Activated CD8-positive, alpha-beta memory T cell treated with anti-CD3 and anti-CD28 coated beads, Interleukin-2, amount 10 ng/mL, durations not matched to agents 7 days and 5 days (primary cell): ENCODE results near the gene ZNF827. TPM values are rescaled to one million over a fixed set of nuclear protein-coding genes. Genes with fewer than 3 reads are reported as not detected.

Experiments
- ATAC-seq: fragments of 150-1000 bp; cut with Tn5 transposase; one replicate; pipeline ENCODE4 v1.10.0; 2021; ENCODE audit warnings: moderate library complexity
- CTCF ChIA-PET: fragments of 350-600 bp; sonication (Branson Sonifier 250); formaldehyde crosslinking; loops from one replicate; lab custom pipeline; 2021; ENCODE audit warnings: antibody characterized with exemption; lab: Charles Lee
- DNase-seq: peaks from one replicate; pipeline ENCODE4 v3.0.0-alpha.2; 2020
- H3K27ac Mint-ChIP-seq: one replicate; pipeline ENCODE4 v1.8.0; 2021; ENCODE audit warnings: mild to moderate bottlenecking, mixed read lengths
- H3K27me3 Mint-ChIP-seq: one replicate; pipeline ENCODE4 v1.8.0; 2021; ENCODE audit warnings: mixed read lengths
- H3K36me3 Mint-ChIP-seq: one replicate; pipeline ENCODE4 v1.8.0; 2021; ENCODE audit warnings: mild to moderate bottlenecking, mixed read lengths
- H3K4me1 Mint-ChIP-seq: one replicate; pipeline ENCODE4 v1.8.0; 2021; ENCODE audit warnings: mixed read lengths
- H3K4me3 Mint-ChIP-seq: one replicate; pipeline ENCODE4 v1.8.0; 2021; ENCODE audit warnings: mild to moderate bottlenecking, moderate library complexity, mixed read lengths
- H3K9me3 Mint-ChIP-seq: one replicate; pipeline ENCODE4 v1.8.0; 2022; ENCODE audit warnings: low read depth, mixed read lengths
- total RNA-seq, 2 experiments: library from RNA; stranded (reverse); gene quantifications; one replicate each; pipeline ENCODE4 v1.2.3, GENCODE V29; 2021

The ZNF827 gene
- total RNA-seq, 2 experiments from 2014 or later, result 20.1 to 24.7 TPM

DNA sequence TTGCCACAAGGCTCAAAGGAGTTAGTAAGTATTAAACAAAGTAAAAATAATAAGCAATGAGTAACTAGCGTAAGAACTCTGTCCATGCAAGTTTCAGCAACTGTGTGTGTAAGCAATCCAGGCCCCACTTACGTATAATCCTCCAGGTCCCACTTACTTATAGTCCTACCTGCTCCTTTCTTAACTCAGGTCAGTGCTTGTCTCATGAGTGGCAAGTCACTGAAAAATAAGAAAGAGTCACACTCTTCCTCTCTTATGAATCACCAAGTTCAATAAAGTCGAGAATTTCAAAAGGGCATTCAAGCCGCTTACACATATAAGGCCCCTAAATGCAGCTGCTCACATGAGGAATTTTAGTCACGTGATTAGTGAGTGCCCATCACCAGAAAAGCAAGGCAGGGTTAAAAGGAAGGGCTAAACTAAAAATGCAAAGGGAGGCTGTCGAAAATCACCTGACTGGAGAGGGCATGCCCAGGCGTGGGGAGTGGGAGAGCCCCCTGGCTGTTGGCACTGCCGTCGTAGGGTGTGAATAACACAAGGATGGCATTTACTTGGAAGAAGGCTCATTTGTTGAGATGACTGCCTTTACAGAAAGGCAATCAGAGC, 58.2 kb downstream of the ZNF827 start:
- no peaks in the 10 kb centered on the region for H3K27me3 Mint-ChIP-seq
- no peak overlapping the region for H3K4me3 Mint-ChIP-seq
- H3K9me3 Mint-ChIP-seq, result no peaks in the 10 kb centered on the region
- H3K36me3 Mint-ChIP-seq, result peaks cover 18% of the 10 kb centered on the region
- H3K4me1 Mint-ChIP-seq, result peaks cover 5% of the 10 kb centered on the region
- ATAC-seq (no peak), DNase-seq (no peak)
- CTCF ChIA-PET, result no interaction called here
- H3K27ac Mint-ChIP-seq, result no peak overlapping the region

DNA sequence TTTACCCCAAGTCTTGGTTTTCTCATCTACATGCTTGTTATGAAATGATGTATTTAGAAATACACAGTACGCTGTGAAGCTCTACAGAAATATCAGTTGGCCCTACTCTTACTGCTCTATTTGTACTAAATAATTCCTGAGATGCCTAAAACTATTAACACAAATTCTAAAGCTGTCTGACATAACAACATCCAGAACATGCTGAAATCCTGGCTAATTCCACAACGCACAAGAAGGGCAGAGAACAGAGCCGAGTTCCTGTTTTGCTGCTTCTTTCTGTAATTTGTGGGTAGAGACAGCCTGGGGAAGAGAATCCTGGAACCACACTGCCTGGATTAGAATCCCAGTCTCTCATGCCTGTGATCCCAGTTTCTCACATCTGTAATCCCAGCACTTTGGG, 59.0 kb downstream of the ZNF827 start:
- H3K9me3 Mint-ChIP-seq, result no peaks in the 10 kb centered on the region
- CTCF ChIA-PET, result no interaction called here
- peaks cover 18% of the 10 kb centered on the region for H3K36me3 Mint-ChIP-seq
- H3K27ac Mint-ChIP-seq, result no peak overlapping the region
- no peaks in the 10 kb centered on the region for H3K27me3 Mint-ChIP-seq
- no peak for DNase-seq
- H3K4me3 Mint-ChIP-seq, result no peak overlapping the region
- no peak for ATAC-seq
- peaks cover 3% of the 10 kb centered on the region for H3K4me1 Mint-ChIP-seq

DNA sequence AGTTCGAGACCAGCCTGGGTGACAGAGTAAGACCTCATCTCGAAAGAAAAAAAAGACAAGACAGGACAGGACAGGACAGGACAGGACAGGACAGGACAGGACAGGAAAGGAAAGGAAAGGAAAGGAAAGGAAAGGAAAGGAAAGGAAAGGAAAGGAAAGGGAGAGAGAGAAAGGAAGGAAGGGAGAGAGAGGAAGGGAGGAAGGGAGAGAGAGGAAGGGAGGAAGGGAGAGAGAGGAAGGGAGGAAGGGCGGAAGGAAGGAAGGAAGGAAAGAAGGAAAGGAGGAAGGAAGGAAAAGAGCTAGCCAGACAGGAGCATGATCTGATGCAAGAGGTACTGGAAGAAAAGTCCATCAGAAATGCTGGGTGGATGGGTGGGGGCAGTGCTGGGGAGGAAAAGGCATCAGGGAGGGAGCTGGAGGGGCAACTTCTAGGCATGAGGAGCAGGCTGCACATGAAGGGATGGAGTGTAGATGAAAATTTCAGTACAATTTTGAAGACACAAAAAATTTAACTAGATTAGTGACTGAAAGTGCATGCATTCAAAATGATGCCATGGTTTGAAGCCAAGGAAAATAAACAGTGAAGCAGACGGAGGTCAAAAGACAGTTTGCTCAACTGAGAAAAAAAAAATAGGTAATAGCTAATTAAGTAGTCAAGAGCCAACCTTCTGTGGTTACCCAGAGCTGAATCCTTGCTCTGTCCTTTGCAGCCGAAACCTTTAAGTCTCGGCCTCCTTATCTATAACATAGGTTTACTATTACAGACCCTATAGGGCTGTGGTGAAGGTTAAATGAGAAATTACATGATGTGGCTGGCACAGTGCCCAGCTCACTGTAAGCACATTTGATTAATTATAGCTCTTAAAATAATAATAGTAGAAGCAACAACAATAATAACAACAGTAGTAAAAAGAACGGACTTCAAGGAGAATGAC, 59.9 kb downstream of the ZNF827 start:
- DNase-seq (no peak), ATAC-seq (no peak)
- no peaks in the 10 kb centered on the region for H3K9me3 Mint-ChIP-seq
- peaks cover 15% of the 10 kb centered on the region for H3K36me3 Mint-ChIP-seq
- no peak overlapping the region for H3K27ac Mint-ChIP-seq
- no peaks in the 10 kb centered on the region for H3K4me1 Mint-ChIP-seq
- H3K27me3 Mint-ChIP-seq, result no peaks in the 10 kb centered on the region
- CTCF ChIA-PET, result interaction anchor here (1.4 kb wide), 1 partner anchor 9 kb away, joined by 3 read pairs; no protein-coding TSS in a partner anchor
- no peak overlapping the region for H3K4me3 Mint-ChIP-seq

DNA sequence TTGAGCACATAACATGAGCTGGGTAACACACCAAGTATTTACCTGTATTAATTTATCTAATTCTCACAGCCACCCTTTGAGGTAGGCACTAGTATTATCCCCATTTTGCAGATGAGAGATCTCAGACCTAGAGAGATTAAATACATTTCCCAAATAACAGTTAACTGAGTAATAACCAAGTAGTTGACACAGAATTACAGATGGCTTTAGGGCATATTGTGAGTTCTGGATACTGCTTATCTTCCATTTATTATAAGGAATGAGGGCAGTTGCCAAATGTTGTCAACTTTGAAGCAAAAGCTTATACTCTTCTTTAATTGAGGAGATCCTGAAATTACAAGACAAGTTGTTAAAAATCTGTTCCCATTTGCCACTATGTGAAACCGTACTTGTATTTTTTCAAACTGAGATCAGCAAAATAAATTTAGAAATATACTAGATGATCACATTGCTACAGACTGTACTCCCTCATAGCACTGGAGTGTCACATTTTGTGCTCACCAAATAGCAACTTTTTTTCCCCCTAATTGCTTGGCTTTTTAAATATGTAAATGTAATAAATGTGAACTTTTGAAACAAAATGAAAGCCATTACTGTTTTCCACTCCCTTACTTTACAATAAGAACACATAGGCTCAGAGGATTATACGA, 62.0 kb downstream of the ZNF827 start:
- CTCF ChIA-PET, result interaction anchor here (1.0 kb wide), 1 partner anchor 8 kb away, joined by 3 read pairs; no protein-coding TSS in a partner anchor

DNA sequence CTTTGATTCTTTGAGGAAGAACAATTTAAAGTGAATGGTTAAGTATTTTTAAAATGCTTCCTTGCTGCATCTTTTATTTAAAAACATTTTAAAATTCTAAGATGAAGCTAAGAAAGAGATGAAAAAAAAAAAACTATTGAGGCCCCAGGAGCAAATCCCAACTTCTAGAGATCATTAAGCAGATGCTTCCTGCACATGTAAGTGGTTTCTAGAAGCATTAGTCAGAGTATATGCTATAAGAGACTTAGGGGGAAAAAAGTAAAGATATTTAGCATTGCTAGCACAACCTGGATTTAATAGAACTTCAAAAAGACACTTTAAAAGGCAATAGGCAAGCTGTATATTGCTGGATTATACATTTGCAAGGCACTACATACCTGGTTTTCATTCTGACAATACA, 64.7 kb downstream of the ZNF827 start:
- no peaks in the 10 kb centered on the region for H3K27me3 Mint-ChIP-seq
- no peak overlapping the region for H3K27ac Mint-ChIP-seq
- CTCF ChIA-PET, result no interaction called here
- no peaks in the 10 kb centered on the region for H3K9me3 Mint-ChIP-seq
- ATAC-seq, result no peak
- H3K36me3 Mint-ChIP-seq, result peaks cover 15% of the 10 kb centered on the region
- H3K4me3 Mint-ChIP-seq, result no peak overlapping the region
- no peak for DNase-seq
- peaks cover 15% of the 10 kb centered on the region for H3K4me1 Mint-ChIP-seq

More for the DNA sequence above, 62.0 kb downstream of the ZNF827 start:
- DNase-seq (no peak), ATAC-seq (no peak)
- Mint-ChIP-seq H3K36me3 (peaks cover 17% of the 10 kb centered on the region), H3K27me3 (no peaks in the 10 kb centered on the region), H3K27ac (no peak overlapping the region), H3K4me3 (no peak overlapping the region), H3K4me1 (peaks cover 5% of the 10 kb centered on the region), H3K9me3 (no peaks in the 10 kb centered on the region)

DNA sequence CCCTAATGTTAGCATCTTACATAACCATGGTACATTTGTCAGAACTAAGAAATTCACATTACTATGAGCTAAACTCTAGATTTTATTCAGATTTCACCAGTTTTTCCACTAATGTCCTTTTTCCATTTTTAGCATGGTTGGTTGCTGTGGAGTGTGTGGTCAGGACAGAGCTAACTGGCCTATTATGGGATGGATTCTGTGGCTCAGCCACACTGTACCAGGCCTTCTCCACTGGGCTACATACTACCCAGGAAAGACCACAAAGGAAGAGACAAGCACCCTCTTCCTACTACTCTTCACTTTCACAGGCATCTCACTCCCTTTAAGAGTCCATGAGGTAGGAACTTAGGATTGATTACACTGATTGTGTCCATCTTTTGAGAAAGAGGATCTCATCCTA, 67.4 kb downstream of the ZNF827 start:
- H3K36me3 Mint-ChIP-seq, result peaks cover 11% of the 10 kb centered on the region
- no peak for ATAC-seq

DNA sequence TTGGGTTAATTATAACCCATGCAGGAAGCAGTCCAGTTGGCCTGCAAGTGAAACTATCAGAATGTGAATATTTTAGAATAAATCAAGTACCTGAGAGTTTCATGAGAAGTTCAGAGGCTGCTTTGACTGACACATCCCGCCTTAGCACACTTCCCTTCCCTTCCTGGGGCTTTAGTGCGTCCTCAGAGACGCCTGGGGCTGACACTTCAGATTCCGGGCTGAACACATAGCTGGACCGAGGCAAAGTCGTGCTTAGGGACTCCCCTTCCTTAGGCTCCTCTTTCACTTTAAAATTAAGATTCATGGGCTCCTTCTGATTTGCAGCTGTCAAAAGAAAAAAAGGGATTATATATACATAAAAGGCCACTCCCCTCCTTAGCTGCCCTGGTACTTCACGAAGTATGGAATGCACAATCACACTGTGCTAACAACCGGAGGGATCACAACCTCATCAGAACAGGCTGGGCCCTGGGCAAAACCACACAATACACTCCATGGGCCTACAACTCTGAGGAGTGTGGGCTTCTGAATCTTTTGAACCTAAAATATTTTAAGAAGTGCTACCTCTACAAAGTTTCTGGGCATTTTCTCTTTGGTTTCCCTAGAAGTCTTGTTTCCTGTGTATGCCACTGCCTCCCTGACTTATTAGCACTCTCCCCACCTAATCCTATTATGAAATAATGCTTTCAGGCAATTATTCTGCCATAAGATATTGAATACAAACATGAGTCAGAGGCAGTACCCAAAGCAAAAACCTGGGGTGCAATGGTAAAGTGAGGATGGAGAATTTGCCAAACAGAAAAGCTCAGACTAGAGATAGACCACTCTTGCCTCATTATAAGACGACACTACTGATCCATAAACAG, 68.2 kb downstream of the ZNF827 start:
- Mint-ChIP-seq H3K4me1 (peaks cover 19% of the 10 kb centered on the region), H3K36me3 (peaks cover 10% of the 10 kb centered on the region), H3K27ac (no peak overlapping the region), H3K9me3 (no peaks in the 10 kb centered on the region), H3K27me3 (no peaks in the 10 kb centered on the region), H3K4me3 (no peak overlapping the region)
- ATAC-seq (no peak), DNase-seq (no peak)
- CTCF ChIA-PET, result no interaction called here

More for the DNA sequence above, 67.4 kb downstream of the ZNF827 start:
- Mint-ChIP-seq H3K27me3 (no peaks in the 10 kb centered on the region), H3K27ac (no peak overlapping the region), H3K4me1 (peaks cover 19% of the 10 kb centered on the region), H3K4me3 (no peak overlapping the region), H3K9me3 (no peaks in the 10 kb centered on the region)
- CTCF ChIA-PET, result no interaction called here
- no peak for DNase-seq

DNA sequence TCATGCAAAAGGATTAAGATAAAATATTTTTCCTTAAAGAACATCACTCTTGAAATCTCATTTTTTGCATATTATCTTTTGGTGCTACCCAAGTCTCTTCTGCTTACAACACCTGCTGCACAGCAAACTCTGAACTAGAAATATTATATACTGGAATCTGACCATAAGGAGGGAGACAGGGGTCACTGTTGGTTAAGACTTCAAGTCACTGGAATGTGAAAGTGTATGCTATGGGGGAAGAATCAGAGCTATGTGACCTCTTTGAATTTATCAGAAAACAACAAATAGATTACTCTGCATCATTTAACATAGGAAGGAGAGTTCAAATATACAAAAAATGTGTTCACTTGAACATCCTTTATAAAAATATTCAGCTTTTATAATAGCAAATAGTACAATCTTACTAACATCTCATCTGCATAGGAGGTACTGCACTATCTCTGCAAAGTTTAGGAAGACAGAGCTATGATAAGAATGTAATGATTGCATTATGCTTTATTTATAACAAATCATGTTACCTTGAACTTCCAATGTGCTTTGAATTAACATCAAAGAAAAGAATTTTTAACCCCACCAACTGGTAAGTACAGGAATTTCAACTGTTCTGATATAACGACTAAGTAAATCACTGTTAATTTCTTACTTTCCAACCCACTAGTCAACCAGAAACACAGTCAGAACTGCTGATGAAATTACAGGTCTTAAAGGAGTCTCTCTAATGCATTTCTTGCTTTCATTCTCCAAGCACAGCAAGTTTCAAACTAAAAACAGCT, 69.8 kb downstream of the ZNF827 start:
- H3K4me3 Mint-ChIP-seq, result no peak overlapping the region
- H3K27ac Mint-ChIP-seq, result no peak overlapping the region
- peaks cover 19% of the 10 kb centered on the region for H3K4me1 Mint-ChIP-seq
- no peaks in the 10 kb centered on the region for H3K27me3 Mint-ChIP-seq
- CTCF ChIA-PET, result interaction anchor here (1.4 kb wide), 1 partner anchor 9 kb away, joined by 3 read pairs; no protein-coding TSS in a partner anchor
- peaks cover 6% of the 10 kb centered on the region for H3K36me3 Mint-ChIP-seq
- DNase-seq (no peak), ATAC-seq (no peak)
- no peaks in the 10 kb centered on the region for H3K9me3 Mint-ChIP-seq

DNA sequence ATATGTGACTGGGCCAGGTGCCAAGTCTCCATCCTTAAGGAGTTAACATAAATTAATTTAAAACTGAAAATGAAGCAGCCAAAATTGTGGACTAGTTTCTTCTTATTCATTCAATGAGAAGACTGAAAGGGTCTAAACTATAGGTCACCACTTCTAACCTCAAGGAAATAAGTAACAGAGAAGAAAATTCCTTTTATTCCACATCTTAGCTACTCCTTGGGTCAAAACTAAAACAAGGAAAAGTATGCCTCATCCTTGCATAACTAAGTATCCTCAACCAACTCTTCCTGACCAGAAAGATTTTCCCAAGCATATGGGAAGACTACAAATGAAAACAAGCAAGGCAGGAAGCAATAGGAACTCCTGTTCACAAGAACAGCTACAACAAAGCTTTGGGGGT, 71.2 kb downstream of the ZNF827 start:
- ATAC-seq, result no peak
- Mint-ChIP-seq H3K36me3 (peaks cover 9% of the 10 kb centered on the region), H3K27ac (no peak overlapping the region), H3K9me3 (no peaks in the 10 kb centered on the region), H3K27me3 (no peaks in the 10 kb centered on the region), H3K4me3 (no peak overlapping the region), H3K4me1 (peaks cover 19% of the 10 kb centered on the region)
- no peak for DNase-seq
- CTCF ChIA-PET, result no interaction called here

DNA sequence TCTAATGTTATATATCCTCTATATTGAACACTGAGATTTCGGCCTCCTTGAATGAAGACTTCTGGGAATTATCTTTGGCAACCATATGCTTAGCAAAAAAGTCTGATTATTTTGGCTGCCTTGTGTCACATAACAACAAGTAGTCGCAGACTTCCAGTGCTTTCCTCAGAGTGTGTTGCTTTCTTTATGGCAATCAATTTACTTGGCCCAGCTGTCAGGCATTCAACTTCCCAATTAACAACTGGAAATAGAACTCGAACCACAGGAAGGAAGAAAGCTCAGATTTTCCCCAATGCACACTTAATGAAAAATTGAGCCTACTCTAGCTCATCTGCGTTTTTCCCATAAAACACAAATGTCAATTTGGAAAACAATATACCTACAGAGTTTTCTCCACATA, 71.6 kb downstream of the ZNF827 start:
- Mint-ChIP-seq H3K9me3 (no peaks in the 10 kb centered on the region), H3K4me3 (no peak overlapping the region), H3K27me3 (no peaks in the 10 kb centered on the region), H3K27ac (no peak overlapping the region), H3K4me1 (peaks cover 17% of the 10 kb centered on the region), H3K36me3 (peaks cover 7% of the 10 kb centered on the region)
- CTCF ChIA-PET, result no interaction called here
- DNase-seq (no peak), ATAC-seq (no peak)

DNA sequence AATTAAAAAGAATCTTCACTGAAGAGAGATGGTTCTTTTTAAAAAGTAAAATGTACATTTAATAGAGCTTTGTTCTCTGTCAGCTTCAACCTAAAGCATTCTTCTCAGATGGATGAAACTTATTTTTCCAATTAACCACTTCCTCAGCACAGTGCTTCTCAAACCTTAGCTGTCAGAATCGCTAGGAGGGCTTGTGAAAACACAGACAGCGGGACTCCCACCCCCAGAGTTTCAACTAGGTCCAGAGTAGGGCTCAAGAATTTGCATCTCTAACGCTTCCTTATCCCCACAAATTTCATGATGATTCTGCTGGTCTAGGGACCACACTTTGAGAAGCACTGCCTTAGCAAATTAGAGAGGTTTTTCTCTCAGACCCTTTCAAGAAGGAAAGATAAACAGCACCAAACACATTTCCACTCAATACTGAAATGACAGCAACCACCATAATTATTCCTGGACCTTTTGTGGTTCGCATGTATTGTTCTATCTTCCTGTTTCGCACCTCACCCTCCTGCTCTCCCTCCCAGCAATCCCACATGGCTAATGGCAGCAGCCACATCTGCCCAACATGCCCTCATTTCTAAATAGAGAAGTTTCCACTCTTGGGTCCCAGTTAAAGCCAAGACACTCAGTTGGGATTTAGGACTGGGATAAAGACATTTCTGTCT, 73.2 kb downstream of the ZNF827 start:
- Mint-ChIP-seq H3K27me3 (no peaks in the 10 kb centered on the region), H3K9me3 (no peaks in the 10 kb centered on the region), H3K4me1 (peaks cover 5% of the 10 kb centered on the region), H3K4me3 (no peak overlapping the region), H3K27ac (no peak overlapping the region), H3K36me3 (peaks cover 8% of the 10 kb centered on the region)
- DNase-seq (no peak), ATAC-seq (no peak)
- CTCF ChIA-PET, result interaction anchor here (2.4 kb wide), 1 partner anchor 86 kb away, joined by 6 read pairs; no protein-coding TSS in a partner anchor

DNA sequence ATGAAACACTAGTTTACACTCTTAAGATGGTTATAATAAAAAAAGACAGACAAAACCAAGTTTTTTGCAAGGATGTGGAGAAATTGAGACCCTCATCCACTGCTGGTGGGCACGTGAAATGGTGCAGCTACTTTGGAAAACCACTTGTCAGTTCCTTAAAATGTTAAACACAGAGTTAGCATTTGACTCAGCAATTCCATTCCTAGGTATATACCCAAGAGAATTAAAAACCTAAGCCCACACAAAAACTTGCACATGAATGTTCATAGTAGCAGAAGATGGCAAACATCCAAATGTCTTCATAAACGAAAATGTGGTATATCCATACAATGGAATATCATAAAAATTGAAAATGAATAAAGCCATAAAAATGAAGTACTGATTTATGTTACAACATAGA, 75.4 kb downstream of the ZNF827 start:
- Mint-ChIP-seq H3K27me3 (no peaks in the 10 kb centered on the region), H3K9me3 (no peaks in the 10 kb centered on the region)
- CTCF ChIA-PET, result no interaction called here

More for the DNA sequence above, 75.4 kb downstream of the ZNF827 start:
- DNase-seq, result no peak
- no peak overlapping the region for H3K27ac Mint-ChIP-seq
- H3K4me3 Mint-ChIP-seq, result no peak overlapping the region
- no peaks in the 10 kb centered on the region for H3K4me1 Mint-ChIP-seq
- no peak for ATAC-seq
- H3K36me3 Mint-ChIP-seq, result peaks cover 8% of the 10 kb centered on the region
